ENCODE results near the gene C14orf93.

GRCh38 chr14:23047751-23048693, 38.1 kb upstream of the C14orf93 start:
- TF ChIP-seq CTCF (conservative IDR thresholded peaks at IDR 0.05 in 1 of 2, IDR thresholded peaks at IDR 0.05 in 1 of 2; ENCODE audit: low read depth in 1 of 2, low read length in 2 of 2) (no peak), EZH2 (IDR thresholded peaks at IDR 0.05; ENCODE audit: low read length, missing control alignments) (no peak)
